Uterus (tissue), 2 donors: Measurements from ENCODE around the gene KIF17.

Experiments
- CTCF ChIP-seq, 4 experiments: fragments of 200-600 bp in 2 of 4; fragments of 450-650 bp in 2 of 4; sonication (generic) in 2 of 4; IDR thresholded peaks; one replicate each; pipeline ENCODE4 v1.5.1; 2016 to 2019; ENCODE audit warnings: antibody characterized with exemption in 4 of 4, mild to moderate bottlenecking in 2 of 4, moderate library complexity in 1 of 4
- POLR2A ChIP-seq, 2 donors: fragments of 450-650 bp; IDR thresholded peaks; one replicate each; pipeline ENCODE4 v1.6.1; 2016; ENCODE audit warnings: antibody characterized with exemption in 2 of 2, mild to moderate bottlenecking in 1 of 2, moderate library complexity in 1 of 2

GRCh38 chr1:20645414-20645813 lies 72.4 kb downstream of the KIF17 start:
- TF ChIP-seq CTCF (IDR thresholded peaks at IDR 0.05) (no peak), POLR2A (IDR thresholded peaks at IDR 0.05) (no peak)
